Measurements from ENCODE around the gene ADAMTSL1. TPM values are rescaled to one million over a fixed set of nuclear protein-coding genes. Genes with fewer than 3 reads are reported as not detected.

Gene ADAMTSL1
- total RNA-seq, 1 experiment from 2014 or later = 1.2 TPM

GRCh38 chr9:18942801-18943200 lies 468.8 kb downstream of the ADAMTSL1 start:
- no peak overlapping the region for H3K56ac ChIP-seq (ENCODE audit: insufficient read length, low read depth, low read length)
- no peaks in the 10 kb centered on the region for H3K27me3 ChIP-seq (ENCODE audit: insufficient read depth, low read length)
- no peaks in the 10 kb centered on the region for H3K9me3 ChIP-seq (ENCODE audit: control insufficient read depth, low read depth, low read length)
- H3K18ac ChIP-seq (ENCODE audit: insufficient read length, low read depth, low read length) = no peak overlapping the region
- TF ChIP-seq, protein P1, sequence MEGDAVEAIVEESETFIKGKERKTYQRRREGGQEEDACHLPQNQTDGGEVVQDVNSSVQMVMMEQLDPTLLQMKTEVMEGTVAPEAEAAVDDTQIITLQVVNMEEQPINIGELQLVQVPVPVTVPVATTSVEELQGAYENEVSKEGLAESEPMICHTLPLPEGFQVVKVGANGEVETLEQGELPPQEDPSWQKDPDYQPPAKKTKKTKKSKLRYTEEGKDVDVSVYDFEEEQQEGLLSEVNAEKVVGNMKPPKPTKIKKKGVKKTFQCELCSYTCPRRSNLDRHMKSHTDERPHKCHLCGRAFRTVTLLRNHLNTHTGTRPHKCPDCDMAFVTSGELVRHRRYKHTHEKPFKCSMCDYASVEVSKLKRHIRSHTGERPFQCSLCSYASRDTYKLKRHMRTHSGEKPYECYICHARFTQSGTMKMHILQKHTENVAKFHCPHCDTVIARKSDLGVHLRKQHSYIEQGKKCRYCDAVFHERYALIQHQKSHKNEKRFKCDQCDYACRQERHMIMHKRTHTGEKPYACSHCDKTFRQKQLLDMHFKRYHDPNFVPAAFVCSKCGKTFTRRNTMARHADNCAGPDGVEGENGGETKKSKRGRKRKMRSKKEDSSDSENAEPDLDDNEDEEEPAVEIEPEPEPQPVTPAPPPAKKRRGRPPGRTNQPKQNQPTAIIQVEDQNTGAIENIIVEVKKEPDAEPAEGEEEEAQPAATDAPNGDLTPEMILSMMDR (conservative IDR thresholded peaks at IDR 0.05) = no peak
- no peak overlapping the region for H3T11ph ChIP-seq (ENCODE audit: low read length)
- Mint-ChIP-seq H3K36me3 (ENCODE audit: insufficient read depth in 1 of 3, low read depth in 3 of 3) (no peaks in the 10 kb centered on the region), H3K27ac (no peak overlapping the region), H3K9me3 (no peaks in the 10 kb centered on the region), H3K4me1 (peaks cover 0 to 2% of the 10 kb centered on the region in 2 experiments; a peak in 1 of 4 replicates), H3K27me3 (ENCODE audit: low read depth) (no peaks in the 10 kb centered on the region), H3K4me3 (no peak overlapping the region)
- no peak overlapping the region for H3K23ac ChIP-seq (ENCODE audit: insufficient read length, low read depth, low read length)
- no peak overlapping the region for H2BK20ac ChIP-seq (ENCODE audit: low read depth, low read length, poor library complexity, severe bottlenecking)
- no peak overlapping the region for H2BK12ac ChIP-seq (ENCODE audit: insufficient read length, low read depth, low read length)
- H3K9ac ChIP-seq (ENCODE audit: extremely low read depth, insufficient read length, low read length) = no peak overlapping the region
- no peak overlapping the region for H4K91ac ChIP-seq (ENCODE audit: insufficient read length, low read depth, low read length)
- H2BK120ac ChIP-seq (ENCODE audit: low read depth, low read length, poor library complexity, severe bottlenecking) = no peak overlapping the region
- no peak for DNase-seq
- no peaks in the 10 kb centered on the region for H3K4me1 ChIP-seq (ENCODE audit: insufficient read depth, low read length)
- no peak overlapping the region for H3K14ac ChIP-seq (ENCODE audit: insufficient read depth, low read length)
- H4K5ac ChIP-seq (ENCODE audit: insufficient read length, low read depth, low read length) = no peak overlapping the region
- H3K4ac ChIP-seq (ENCODE audit: low read depth, low read length) = no peak overlapping the region
- H2BK15ac ChIP-seq (ENCODE audit: low read depth, low read length) = no peak overlapping the region
- H3K23me2 ChIP-seq (ENCODE audit: insufficient read length, low read depth, low read length, poor library complexity, severe bottlenecking) = no peaks in the 10 kb centered on the region
- H2AK5ac ChIP-seq (ENCODE audit: insufficient read length, low read length) = no peak overlapping the region
- no peaks in the 10 kb centered on the region for H3K79me2 ChIP-seq (ENCODE audit: insufficient read depth, low read length)
- no CpG with 5 or more reads among the region's 7 CpGs for WGBS (ENCODE audit: extremely low coverage, insufficient read length, low lambda C conversion rate)
- H2AFZ ChIP-seq (ENCODE audit: low read length) = no peak overlapping the region
- no peak overlapping the region for H3K4me2 ChIP-seq (ENCODE audit: insufficient read depth, insufficient read length, low read length)
- H4K8ac ChIP-seq (replicated peaks; ENCODE audit: insufficient read length, low read depth, low read length) = no peak overlapping the region
- no peak overlapping the region for H3K27ac ChIP-seq (ENCODE audit: insufficient read length, low read depth, low read length)
- no peaks in the 10 kb centered on the region for H4K20me1 ChIP-seq (ENCODE audit: control insufficient read depth, insufficient read depth, insufficient read length)
- H2BK5ac ChIP-seq (ENCODE audit: insufficient read length, low read length) = no peak overlapping the region
- H3K79me1 ChIP-seq (ENCODE audit: insufficient read depth, low read depth, low read length, poor library complexity, severe bottlenecking) = no peaks in the 10 kb centered on the region

Data from H9 (cell line).